Fibroblast of skin of left quadriceps (primary cell): ENCODE data around the gene C18orf63.

Experiments used
- DNase-seq, 2 experiments: peaks; one replicate each; pipeline ENCODE4 v3.0.0-alpha.2; 2013; ENCODE audit warnings: low read depth in 2 of 2

C18orf63 gene

GRCh38 chr18:74407888-74408287 lies 92.2 kb downstream of the C18orf63 start:
- DNase-seq = no peak
